HepG2 (cell line): ENCODE data around the gene CCNL1. TPM values are rescaled to one million over a fixed set of nuclear protein-coding genes. Genes with fewer than 3 reads are reported as not detected.

Source experiments
- AGO2 ChIP-seq: fragments of 200-400 bp; formaldehyde crosslinking; optimal IDR thresholded peaks from 2 replicates; pipeline ENCODE3; 2017; ENCODE audit warnings: mild to moderate bottlenecking, low read depth, low read length, moderate library complexity
- BCL6 ChIP-seq: IDR thresholded peaks from 2 replicates; pipeline ENCODE4 v1.6.1; 2016; ENCODE audit warnings: missing genetic modification reagents, missing compliant biosample characterization
- HNF4G ChIP-seq, 2 experiments: sonication (generic) in 1 of 2; formaldehyde crosslinking in 1 of 2; IDR thresholded peaks; 2 replicates each; pipeline versions ENCODE4 v1.4.0 to v1.6.1; 2011 to 2020; ENCODE audit warnings: borderline replicate concordance in 2 of 2, low read depth in 2 of 2, mild to moderate bottlenecking in 2 of 2, low read length in 1 of 2, missing genetic modification reagents in 1 of 2, moderate library complexity in 1 of 2
- HNRNPLL ChIP-seq: fragments of 200-400 bp; formaldehyde crosslinking; IDR thresholded peaks from 2 replicates; pipeline ENCODE4 v1.6.1; 2017; ENCODE audit warnings: mild to moderate bottlenecking, low read depth, low read length; ENCODE audit not compliant: poor library complexity, severe bottlenecking
- IKZF5 ChIP-seq: IDR thresholded peaks from 2 replicates; pipeline ENCODE4 v1.6.1; 2018; ENCODE audit warnings: missing genetic modification reagents, mild to moderate bottlenecking, missing compliant biosample characterization
- MAZ ChIP-seq, 2 experiments: sonication (generic) in 1 of 2; formaldehyde crosslinking in 1 of 2; IDR thresholded peaks; 2 replicates each; pipeline versions ENCODE4 v1.5.0 to v1.6.1; 2012 to 2020; ENCODE audit warnings: low read depth in 2 of 2, mild to moderate bottlenecking in 2 of 2, borderline replicate concordance in 1 of 2, improper control_type of control experiment in 1 of 2, low read length in 1 of 2, missing genetic modification reagents in 1 of 2, moderate library complexity in 1 of 2
- NR2C2 ChIP-seq: sonication (generic); formaldehyde crosslinking; IDR thresholded peaks from 2 replicates; pipeline ENCODE4 v1.4.0; 2020; ENCODE audit warnings: missing genetic modification reagents, mild to moderate bottlenecking, moderate library complexity, borderline replicate concordance
- PITX1 ChIP-seq: sonication (generic); formaldehyde crosslinking; IDR thresholded peaks from 2 replicates; pipeline ENCODE4 v1.5.1; 2020; ENCODE audit warnings: mild to moderate bottlenecking, missing genetic modification reagents
- RARA ChIP-seq: IDR thresholded peaks from 2 replicates; pipeline ENCODE4 v1.6.1; 2016; ENCODE audit warnings: missing genetic modification reagents, missing compliant biosample characterization
- RXRA ChIP-seq: sonication (generic); formaldehyde crosslinking; IDR thresholded peaks from 2 replicates; pipeline ENCODE4 v1.5.1; 2020; ENCODE audit warnings: missing genetic modification reagents
- SRSF4 ChIP-seq: fragments of 200-400 bp; formaldehyde crosslinking; IDR thresholded peaks from one replicate; pipeline ENCODE4 v1.6.1; 2018; ENCODE audit warnings: mild to moderate bottlenecking, low read depth, low read length, moderate library complexity; ENCODE audit not compliant: poor library complexity, severe bottlenecking
- SSRP1 ChIP-seq: IDR thresholded peaks from 2 replicates; pipeline ENCODE4 v1.6.1; 2016; ENCODE audit warnings: control low read depth
- YEATS4 ChIP-seq: sonication (generic); formaldehyde crosslinking; IDR thresholded peaks from 2 replicates; pipeline ENCODE4 v1.4.0; 2020; ENCODE audit warnings: missing genetic modification reagents, borderline replicate concordance
- ZBTB38 ChIP-seq: sonication (generic); formaldehyde crosslinking; IDR thresholded peaks from 2 replicates; pipeline ENCODE4 v1.5.1; 2020; ENCODE audit warnings: mild to moderate bottlenecking, missing genetic modification reagents
- ZMAT3 ChIP-seq: sonication (generic); formaldehyde crosslinking; conservative IDR thresholded peaks from 2 replicates; pipeline ENCODE4 v1.7.0; 2021; ENCODE audit warnings: missing genetic modification reagents
- ZNF24 ChIP-seq: fragments of 450-650 bp; IDR thresholded peaks from 2 replicates; pipeline ENCODE4 v1.6.1; 2017; ENCODE audit warnings: antibody characterized with exemption, mild to moderate bottlenecking
- ZNF282 ChIP-seq: fragments of 450-650 bp; IDR thresholded peaks from 2 replicates; pipeline ENCODE4 v1.6.1; 2018; ENCODE audit not compliant: partially characterized antibody
- ZNF350 ChIP-seq: sonication (generic); formaldehyde crosslinking; IDR thresholded peaks from 2 replicates; pipeline ENCODE4 v1.4.0; 2020; ENCODE audit warnings: mild to moderate bottlenecking, low read depth, missing genetic modification reagents, borderline replicate concordance
- ZNF775 ChIP-seq: sonication (generic); formaldehyde crosslinking; IDR thresholded peaks from 2 replicates; pipeline ENCODE4 v1.4.0; 2020; ENCODE audit warnings: missing genetic modification reagents, mild to moderate bottlenecking, moderate library complexity, borderline replicate concordance
- polyA plus RNA-seq, 8 experiments: library from polyadenylated mRNA; depleted of rRNA in 3 of 8; stranded (reverse) in 7 of 8; unstranded in 1 of 8; fragments of >200 nt; fragmentation: Illumina TruSeq in 4 of 8; extraction: Trizol in 4 of 8; gene quantifications; 2 replicates each; pipeline versions ENCODE4 v1.2.1 to v1.2.3, GENCODE V29; 2011 to 2016; ENCODE audit warnings: low read depth in 4 of 8, missing spikeins in 1 of 8, mixed read lengths in 1 of 8; ENCODE audit not compliant: insufficient read depth in 1 of 8
- total RNA-seq, 5 experiments: library from RNA; depleted of rRNA; stranded (reverse); fragments of >200 nt; fragmentation: Illumina TruSeq; extraction: Trizol; gene quantifications; 2 replicates each; pipeline ENCODE4 v1.2.3, GENCODE V29; 2016; ENCODE audit warnings: low read depth in 1 of 5
- TF ChIP-seq, protein P1 (sequence below): sonication (generic); formaldehyde crosslinking; IDR thresholded peaks from 2 replicates; pipeline ENCODE4 v1.5.1; 2020; ENCODE audit warnings: mild to moderate bottlenecking, missing genetic modification reagents, moderate library complexity
- TF ChIP-seq, protein P2 (sequence below): IDR thresholded peaks from 2 replicates; pipeline ENCODE4 v1.6.1; 2016

The CCNL1 gene
- total and polyA plus RNA-seq, 2 of the 13 experiments (the other 11 are each of a cell fraction or from before 2014, with no cell fraction given): 151 to 303 TPM

GRCh38 chr3:157130467-157131251, 29.3 kb downstream of the CCNL1 start (continued):
- no peak for TF ChIP-seq AGO2
- TF ChIP-seq IKZF5 (CRISPR knock-in tag): peak; percentile 43; the same call in 1 of the 2 replicates
- no peak for TF ChIP-seq ZMAT3 (CRISPR knock-in tag)
- peak; percentile 77 for TF ChIP-seq RARA
- no peak for TF ChIP-seq SSRP1 (CRISPR knock-in tag)
- TF ChIP-seq PITX1 (CRISPR knock-in tag): peak; percentile 46; the same call in 1 of the 2 replicates
- TF ChIP-seq, protein P1, sequence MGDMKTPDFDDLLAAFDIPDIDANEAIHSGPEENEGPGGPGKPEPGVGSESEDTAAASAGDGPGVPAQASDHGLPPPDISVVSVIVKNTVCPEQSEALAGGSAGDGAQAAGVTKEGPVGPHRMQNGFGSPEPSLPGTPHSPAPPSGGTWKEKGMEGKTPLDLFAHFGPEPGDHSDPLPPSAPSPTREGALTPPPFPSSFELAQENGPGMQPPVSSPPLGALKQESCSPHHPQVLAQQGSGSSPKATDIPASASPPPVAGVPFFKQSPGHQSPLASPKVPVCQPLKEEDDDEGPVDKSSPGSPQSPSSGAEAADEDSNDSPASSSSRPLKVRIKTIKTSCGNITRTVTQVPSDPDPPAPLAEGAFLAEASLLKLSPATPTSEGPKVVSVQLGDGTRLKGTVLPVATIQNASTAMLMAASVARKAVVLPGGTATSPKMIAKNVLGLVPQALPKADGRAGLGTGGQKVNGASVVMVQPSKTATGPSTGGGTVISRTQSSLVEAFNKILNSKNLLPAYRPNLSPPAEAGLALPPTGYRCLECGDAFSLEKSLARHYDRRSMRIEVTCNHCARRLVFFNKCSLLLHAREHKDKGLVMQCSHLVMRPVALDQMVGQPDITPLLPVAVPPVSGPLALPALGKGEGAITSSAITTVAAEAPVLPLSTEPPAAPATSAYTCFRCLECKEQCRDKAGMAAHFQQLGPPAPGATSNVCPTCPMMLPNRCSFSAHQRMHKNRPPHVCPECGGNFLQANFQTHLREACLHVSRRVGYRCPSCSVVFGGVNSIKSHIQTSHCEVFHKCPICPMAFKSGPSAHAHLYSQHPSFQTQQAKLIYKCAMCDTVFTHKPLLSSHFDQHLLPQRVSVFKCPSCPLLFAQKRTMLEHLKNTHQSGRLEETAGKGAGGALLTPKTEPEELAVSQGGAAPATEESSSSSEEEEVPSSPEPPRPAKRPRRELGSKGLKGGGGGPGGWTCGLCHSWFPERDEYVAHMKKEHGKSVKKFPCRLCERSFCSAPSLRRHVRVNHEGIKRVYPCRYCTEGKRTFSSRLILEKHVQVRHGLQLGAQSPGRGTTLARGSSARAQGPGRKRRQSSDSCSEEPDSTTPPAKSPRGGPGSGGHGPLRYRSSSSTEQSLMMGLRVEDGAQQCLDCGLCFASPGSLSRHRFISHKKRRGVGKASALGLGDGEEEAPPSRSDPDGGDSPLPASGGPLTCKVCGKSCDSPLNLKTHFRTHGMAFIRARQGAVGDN (CRISPR knock-in tag): peak; percentile 87
- peak; percentile 98 for TF ChIP-seq RXRA (CRISPR knock-in tag)
- TF ChIP-seq HNF4G (IDR thresholded peaks at IDR 0.05; ENCODE audit: borderline replicate concordance, low read depth, low read length): no peak
- no peak for TF ChIP-seq HNF4G (CRISPR knock-in tag; IDR thresholded peaks at IDR 0.05; ENCODE audit: borderline replicate concordance, low read depth)
- 0 out of 2 replicates have a peak, but pooled peaks have one; percentile 18 for TF ChIP-seq ZBTB38 (CRISPR knock-in tag)
- peak; percentile 52; the same call in 1 of the 2 replicates for TF ChIP-seq BCL6
- TF ChIP-seq ZNF282: no peak
- no peak for TF ChIP-seq SRSF4
- TF ChIP-seq, protein P2, sequence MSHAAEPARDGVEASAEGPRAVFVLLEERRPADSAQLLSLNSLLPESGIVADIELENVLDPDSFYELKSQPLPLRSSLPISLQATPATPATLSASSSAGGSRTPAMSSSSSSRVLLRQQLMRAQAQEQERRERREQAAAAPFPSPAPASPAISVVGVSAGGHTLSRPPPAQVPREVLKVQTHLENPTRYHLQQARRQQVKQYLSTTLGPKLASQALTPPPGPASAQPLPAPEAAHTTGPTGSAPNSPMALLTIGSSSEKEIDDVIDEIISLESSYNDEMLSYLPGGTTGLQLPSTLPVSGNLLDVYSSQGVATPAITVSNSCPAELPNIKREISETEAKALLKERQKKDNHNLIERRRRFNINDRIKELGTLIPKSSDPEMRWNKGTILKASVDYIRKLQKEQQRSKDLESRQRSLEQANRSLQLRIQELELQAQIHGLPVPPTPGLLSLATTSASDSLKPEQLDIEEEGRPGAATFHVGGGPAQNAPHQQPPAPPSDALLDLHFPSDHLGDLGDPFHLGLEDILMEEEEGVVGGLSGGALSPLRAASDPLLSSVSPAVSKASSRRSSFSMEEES (CRISPR knock-in tag): peak; percentile 49; the same call in 1 of the 2 replicates
- peak; percentile 2 for TF ChIP-seq HNRNPLL
- TF ChIP-seq ZNF775 (CRISPR knock-in tag): peak; percentile 25; the same call in 1 of the 2 replicates
- peak; percentile 41; the same call in 1 of the 2 replicates for TF ChIP-seq ZNF350 (CRISPR knock-in tag)
- no peak for TF ChIP-seq ZNF24
- 0 out of 2 replicates have a peak, but pooled peaks have one; percentile 42 for TF ChIP-seq YEATS4 (CRISPR knock-in tag)
- TF ChIP-seq NR2C2 (CRISPR knock-in tag): peak; percentile 38; the same call in 1 of the 2 replicates
- TF ChIP-seq MAZ (IDR thresholded peaks at IDR 0.05; ENCODE audit: borderline replicate concordance, low read depth, low read length): 0 out of 2 replicates have a peak, but pooled peaks have one; percentile 43
- TF ChIP-seq MAZ (CRISPR knock-in tag; IDR thresholded peaks at IDR 0.05; ENCODE audit: low read depth): no peak
